GM18526 (cell line): Measurements from ENCODE around the gene LMCD1.

Experiments used
- POLR2A ChIP-seq: IDR thresholded peaks from 3 replicates; pipeline ENCODE4 v1.6.1; 2011; ENCODE audit not compliant: insufficient read length; ENCODE audit errors: extremely low read depth

The LMCD1 gene

GRCh38 chr3:8473990-8474389 is 27.6 kb upstream of the LMCD1 start:
- no peak for TF ChIP-seq POLR2A

GRCh38 chr3:8474991-8475390 is 26.6 kb upstream of the LMCD1 start:
- no peak for TF ChIP-seq POLR2A

- TF ChIP-seq POLR2A: no peak
These were observed 20.9 kb upstream of the LMCD1 start for GRCh38 chr3:8480699-8481098.

- TF ChIP-seq POLR2A: no peak
These were observed 20.2 kb upstream of the LMCD1 start for GRCh38 chr3:8481380-8481779.

GRCh38 chr3:8482263-8482662 is 19.4 kb upstream of the LMCD1 start:
- no peak for TF ChIP-seq POLR2A

GRCh38 chr3:8482960-8483665 is 18.5 kb upstream of the LMCD1 start:
- TF ChIP-seq POLR2A: no peak

- TF ChIP-seq POLR2A: no peak
These were observed 17.0 kb upstream of the LMCD1 start for GRCh38 chr3:8484409-8485140.

- TF ChIP-seq POLR2A: no peak
These were observed 16.3 kb upstream of the LMCD1 start for GRCh38 chr3:8485141-8485870.

- no peak for TF ChIP-seq POLR2A
These were observed 15.7 kb upstream of the LMCD1 start for GRCh38 chr3:8485943-8486342.

GRCh38 chr3:8486434-8486833 is 15.2 kb upstream of the LMCD1 start:
- no peak for TF ChIP-seq POLR2A

- no peak for TF ChIP-seq POLR2A
These were observed 14.7 kb upstream of the LMCD1 start for GRCh38 chr3:8486936-8487335.

GRCh38 chr3:8488411-8488810 is 13.2 kb upstream of the LMCD1 start:
- no peak for TF ChIP-seq POLR2A

GRCh38 chr3:8488877-8489276 is 12.7 kb upstream of the LMCD1 start:
- TF ChIP-seq POLR2A: no peak

- no peak for TF ChIP-seq POLR2A
These were observed 12.3 kb upstream of the LMCD1 start for GRCh38 chr3:8489278-8489792.

GRCh38 chr3:8490079-8490552 is 11.5 kb upstream of the LMCD1 start:
- no peak for TF ChIP-seq POLR2A

GRCh38 chr3:8491271-8492144 is 10.1 kb upstream of the LMCD1 start:
- no peak for TF ChIP-seq POLR2A
